ENCODE results near the gene SPATS2L.
"Not testable (repeated sequence)": the region's sequence is repeated elsewhere in the genome, so short reads cannot be mapped to it uniquely, and the experiment has no call there.

Gene SPATS2L

DNA sequence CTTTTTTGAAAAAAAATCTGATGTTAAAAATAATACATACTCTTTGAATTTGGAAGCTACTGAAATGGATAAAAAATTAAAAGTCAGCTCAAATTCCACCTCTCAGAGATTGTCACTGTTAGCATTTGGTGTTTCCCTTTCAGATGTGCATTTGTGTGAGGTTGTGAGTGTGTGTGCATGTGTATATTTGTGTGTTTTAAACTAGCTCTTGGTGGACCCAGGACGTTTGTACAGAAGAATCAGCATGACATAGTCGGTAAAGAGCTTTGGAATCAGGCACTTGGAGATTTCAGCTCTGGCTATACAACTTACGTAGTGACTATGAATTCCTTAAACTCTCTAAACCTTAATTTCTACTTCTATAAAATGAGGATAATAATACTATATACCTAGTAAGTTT lies 14.5 kb downstream of the SPATS2L start:
- no peak for DNase-seq

- DNase-seq: no peak
Observed at GRCh38 chr2:200321780-200322534, 15.5 kb downstream of the SPATS2L start.

- DNase-seq: no peak
Observed at GRCh38 chr2:200322607-200323006, 16.1 kb downstream of the SPATS2L start.

DNA sequence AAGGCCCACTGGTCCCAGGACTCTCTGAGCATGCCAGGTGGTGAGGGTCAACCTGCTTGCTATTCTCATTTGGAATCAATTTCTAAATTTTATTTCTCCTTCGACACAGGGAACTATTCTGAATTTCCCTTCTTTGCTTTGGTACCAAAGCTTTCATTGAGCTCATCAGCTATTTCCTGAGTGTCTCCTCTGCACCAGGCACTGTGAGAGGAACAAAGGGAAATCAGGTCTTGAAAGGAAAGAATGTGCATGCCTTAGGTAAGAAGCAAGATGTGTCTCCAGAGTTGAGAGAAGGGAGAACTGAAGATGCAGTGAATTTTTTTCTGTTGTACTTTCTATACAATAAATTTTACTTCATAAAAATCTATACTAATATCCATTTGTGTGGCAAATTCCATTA lies 17.9 kb downstream of the SPATS2L start:
- no peak for DNase-seq

DNA sequence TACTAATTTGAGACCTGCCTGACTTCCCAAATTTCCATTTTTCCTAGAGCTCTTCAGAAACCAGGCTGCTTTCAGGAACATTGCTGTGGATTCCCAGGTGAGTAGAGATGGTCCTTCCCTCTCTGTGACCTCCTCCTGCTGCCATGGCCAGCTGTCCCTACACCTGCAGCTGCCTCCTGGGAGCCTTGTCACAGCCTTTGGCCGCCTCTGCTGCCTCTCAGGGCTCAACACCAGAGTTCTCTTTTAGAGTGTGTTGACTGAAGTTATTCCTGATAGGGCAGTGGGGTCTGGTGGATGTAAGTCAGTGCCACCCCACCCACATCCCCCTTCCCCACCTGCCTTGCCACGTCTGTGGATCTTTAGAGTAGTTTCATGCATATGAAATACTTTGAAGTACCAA lies 22.9 kb downstream of the SPATS2L start:
- DNase-seq: no peak

DNA sequence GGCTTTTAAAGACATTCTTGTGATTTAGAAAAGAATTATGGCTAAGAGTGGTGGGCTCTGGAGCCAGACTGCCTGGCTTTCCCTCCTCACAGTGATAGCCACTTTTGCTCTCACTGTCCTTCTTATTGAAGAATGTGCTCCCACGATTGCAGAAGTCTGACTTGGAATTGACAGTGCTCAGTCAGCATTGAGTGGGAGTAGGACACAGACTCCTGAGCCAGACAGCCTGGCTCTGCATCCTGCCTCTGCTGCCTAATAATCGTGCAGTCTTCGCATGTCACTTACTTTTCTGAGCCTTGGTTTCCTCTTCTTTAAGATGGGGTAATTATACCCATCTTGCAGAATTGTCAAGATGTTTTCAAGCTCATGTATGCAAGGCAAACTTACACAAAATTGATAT lies 23.3 kb downstream of the SPATS2L start:
- no peak for DNase-seq

- DNase-seq: no peak
Observed at GRCh38 chr2:200330351-200331060, 24.0 kb downstream of the SPATS2L start.

GRCh38 chr2:200331061-200331400 lies 24.5 kb downstream of the SPATS2L start:
- DNase-seq: no peak

DNA sequence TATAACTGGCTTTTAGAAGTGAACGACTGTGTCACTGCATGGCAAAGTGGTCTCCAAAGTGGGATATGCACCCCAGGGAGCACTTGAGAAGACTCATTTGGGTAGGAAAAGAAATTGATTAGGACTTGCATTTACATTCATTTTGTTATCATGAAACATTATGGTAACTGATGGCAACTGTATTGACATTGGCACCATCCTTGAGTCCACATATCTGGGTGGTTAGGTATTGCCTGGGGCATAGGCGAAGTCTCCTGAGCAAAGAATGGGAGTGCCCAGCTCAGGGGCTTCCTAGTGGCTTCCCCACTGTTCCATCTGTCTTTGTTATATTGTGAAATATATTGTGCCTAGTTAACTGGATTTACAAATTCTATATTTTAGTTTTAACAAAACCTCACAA lies 29.2 kb downstream of the SPATS2L start:
- no peak for DNase-seq

- DNase-seq: no peak
Observed at GRCh38 chr2:200336980-200337615, 30.6 kb downstream of the SPATS2L start.

DNA sequence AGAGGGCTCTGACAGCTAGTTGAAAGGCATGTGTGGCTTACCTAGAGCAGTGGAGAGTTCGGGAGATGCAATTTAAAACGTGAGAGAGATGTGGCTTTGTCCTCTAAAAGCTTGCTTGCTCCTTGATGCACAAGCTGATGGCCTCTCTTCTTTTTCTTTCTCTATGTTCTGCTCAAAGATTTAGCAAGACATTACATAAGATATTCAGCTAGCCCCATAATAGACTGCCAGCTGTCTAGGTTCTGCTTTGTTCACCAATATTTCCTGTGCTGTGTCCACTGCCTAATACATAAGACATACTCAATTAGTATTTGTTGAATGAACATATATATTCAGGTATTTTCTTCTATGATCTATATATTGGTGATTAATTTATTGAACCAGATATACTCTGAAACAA lies 31.1 kb downstream of the SPATS2L start:
- no peak for DNase-seq

DNA sequence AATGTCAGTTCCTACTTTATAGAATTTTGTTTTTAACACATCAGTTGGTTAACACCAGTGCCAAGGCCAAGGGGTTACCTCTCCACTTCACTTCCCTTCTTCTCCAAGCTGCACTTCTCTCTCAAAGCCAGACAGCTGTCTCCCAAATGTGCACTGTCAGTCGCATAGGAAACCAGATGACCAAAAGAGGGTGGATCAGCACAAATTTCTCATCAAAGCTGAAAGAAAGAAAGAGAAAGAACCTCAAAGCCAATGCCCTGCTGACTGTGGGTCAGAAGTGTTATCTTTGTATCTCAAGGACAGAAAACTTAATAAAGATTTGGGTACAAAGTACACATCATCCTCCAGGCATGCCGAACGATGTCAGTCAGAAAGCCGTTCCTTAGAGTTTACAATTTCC lies 32.2 kb downstream of the SPATS2L start:
- DNase-seq: no peak

- no peak for DNase-seq
Observed at GRCh38 chr2:200340508-200341224, 34.2 kb downstream of the SPATS2L start.

- DNase-seq: no peak
Observed at GRCh38 chr2:200341376-200341775, 34.9 kb downstream of the SPATS2L start.

- DNase-seq: no peak
Observed at GRCh38 chr2:200342235-200342634, 35.7 kb downstream of the SPATS2L start.

- DNase-seq: no peak
Observed at GRCh38 chr2:200342654-200343053, 36.2 kb downstream of the SPATS2L start.

- not testable (repeated sequence) for DNase-seq
Observed at GRCh38 chr2:200344202-200344601, 37.7 kb downstream of the SPATS2L start.

GRCh38 chr2:200345975-200346374 lies 39.5 kb downstream of the SPATS2L start:
- no peak for DNase-seq

- DNase-seq: no peak
Observed at GRCh38 chr2:200347301-200347700, 40.8 kb downstream of the SPATS2L start.

GRCh38 chr2:200348897-200349563 lies 42.5 kb downstream of the SPATS2L start:
- no peak for DNase-seq

- no peak for DNase-seq
Observed at GRCh38 chr2:200349868-200350267, 43.4 kb downstream of the SPATS2L start.

DNA sequence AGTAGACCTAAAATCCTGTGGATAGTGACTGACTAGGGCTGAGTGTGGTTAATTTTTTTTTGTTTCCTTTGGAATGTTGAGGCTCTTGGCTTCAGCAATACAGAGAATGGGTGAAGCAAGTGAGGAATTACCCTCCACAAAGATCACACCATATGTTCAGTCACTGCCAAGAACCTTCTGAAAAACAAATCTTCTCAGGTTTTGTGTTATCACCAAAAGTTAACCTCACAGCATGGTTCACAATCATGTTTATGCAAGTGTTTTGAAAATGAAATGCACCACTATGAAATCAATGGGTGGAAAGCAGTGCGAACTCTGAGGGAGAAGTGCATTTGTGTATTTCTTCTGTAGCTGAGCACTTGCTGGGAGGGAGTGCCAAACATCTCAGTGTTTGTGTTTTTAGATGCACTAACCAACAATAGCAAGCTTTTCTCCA lies 44.4 kb downstream of the SPATS2L start:
- DNase-seq: no peak

DNA sequence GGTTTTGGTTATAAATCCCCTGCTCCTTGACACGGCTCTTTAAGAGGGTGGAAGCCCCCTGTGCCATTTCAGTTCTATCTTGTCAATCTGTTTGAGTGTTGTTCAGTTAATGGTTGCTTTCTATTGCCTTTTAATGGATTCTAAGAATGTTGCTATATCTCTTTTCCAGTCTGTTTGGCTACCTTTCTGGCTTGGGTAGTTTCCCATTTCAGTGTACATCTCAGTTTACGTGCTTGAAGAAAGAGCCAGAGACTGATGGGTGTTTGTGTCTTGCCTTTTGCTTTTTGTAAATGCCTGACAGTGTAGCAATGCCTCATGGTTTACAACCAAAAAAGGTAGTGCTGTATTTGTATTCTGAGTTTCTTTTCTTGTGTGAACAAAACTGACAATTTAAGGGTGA lies 45.3 kb downstream of the SPATS2L start:
- DNase-seq: no peak

Measured in COR-L47 (cell line).